Activated naive CD4-positive, alpha-beta T cell treated with Interleukin-2 at 50 U/mL for 16 hours (primary cell): Measurements from ENCODE around the gene HS6ST1.

Experiments used
- DNase-seq: peaks from one replicate; pipeline ENCODE4 v3.0.0-alpha.2; 2020

Gene HS6ST1

DNA sequence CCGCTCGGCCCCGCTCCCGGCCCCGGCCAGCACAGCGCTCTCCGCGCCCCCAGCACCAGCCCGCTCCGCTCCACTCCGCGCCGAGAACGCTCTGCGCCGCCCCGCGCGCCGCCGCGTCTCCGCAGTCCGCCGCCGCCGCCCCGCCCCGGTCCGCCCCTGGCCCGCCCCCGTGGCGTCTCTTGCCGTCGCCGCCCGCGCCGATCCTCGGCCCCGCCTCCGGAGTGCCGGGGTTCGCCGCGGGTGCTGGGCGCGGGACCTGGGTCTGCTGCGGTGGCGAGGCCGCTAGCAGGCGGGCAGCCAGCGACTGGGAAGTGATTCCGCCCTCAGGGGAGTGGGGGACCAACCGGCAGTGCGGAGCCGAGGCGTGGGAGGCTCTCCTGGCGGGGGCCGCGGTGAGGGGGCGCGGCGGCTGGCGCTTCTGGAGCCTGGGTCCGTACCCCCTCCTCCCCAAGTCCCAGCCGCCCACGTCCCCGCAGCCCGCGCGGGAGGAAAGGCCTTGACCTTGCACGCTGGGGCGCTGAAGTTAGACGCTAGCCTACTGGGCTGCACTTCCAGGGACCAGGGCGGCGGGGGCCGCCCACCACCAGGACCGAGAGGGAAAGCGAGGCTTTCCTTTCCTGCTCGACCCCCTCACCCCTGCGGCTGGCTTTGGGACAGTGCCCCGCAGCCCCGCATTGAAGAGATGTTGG is at the start of gene HS6ST1:
Gene HS6ST1 (minus strand): TSS at position 93 of the 689 bp plus-strand sequence. CDS start 305 bp downstream, outside the sequence.
- peak; percentile 91 for DNase-seq

- DNase-seq: no peak
Observed at GRCh38 chr2:128367601-128368359, 49.1 kb upstream of the HS6ST1 start.

- DNase-seq: no peak
Observed at GRCh38 chr2:128366713-128367511, 48.2 kb upstream of the HS6ST1 start.

- no peak for DNase-seq
Observed at GRCh38 chr2:128365217-128365905, 46.7 kb upstream of the HS6ST1 start.

DNA sequence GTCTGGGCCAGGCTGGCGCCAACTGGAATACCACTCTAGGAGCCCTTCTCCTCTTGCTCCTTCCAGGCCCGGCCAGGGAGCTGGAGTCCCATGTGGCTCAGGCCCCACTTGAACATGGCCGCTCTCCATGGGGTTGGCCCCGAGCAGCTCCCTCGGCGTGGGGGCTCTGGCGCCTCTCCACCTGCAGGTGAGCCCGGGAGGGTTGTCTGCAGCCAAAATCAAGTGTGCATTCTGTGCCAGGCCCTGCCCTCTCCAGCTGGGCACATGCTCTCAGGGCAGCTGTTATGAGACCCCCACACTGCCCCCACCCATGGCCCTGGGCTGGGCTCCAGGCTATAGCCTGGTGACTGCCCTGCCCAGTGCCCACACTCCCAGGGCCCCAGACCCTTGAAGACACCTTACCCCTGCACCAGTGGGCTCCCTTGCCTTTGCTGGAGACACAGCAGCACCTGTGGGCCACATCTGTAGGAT is 45.8 kb upstream of the HS6ST1 start:
- no peak for DNase-seq

GRCh38 chr2:128363934-128364361 is 45.3 kb upstream of the HS6ST1 start:
- no peak for DNase-seq

- no peak for DNase-seq
Observed at GRCh38 chr2:128362889-128363228, 44.2 kb upstream of the HS6ST1 start.

- DNase-seq: no peak
Observed at GRCh38 chr2:128362176-128362888, 43.7 kb upstream of the HS6ST1 start.

- DNase-seq: no peak
Observed at GRCh38 chr2:128361376-128362131, 42.9 kb upstream of the HS6ST1 start.

- DNase-seq: no peak
Observed at GRCh38 chr2:128360711-128361110, 42.0 kb upstream of the HS6ST1 start.

- no peak for DNase-seq
Observed at GRCh38 chr2:128359841-128360240, 41.2 kb upstream of the HS6ST1 start.

- DNase-seq: no peak
Observed at GRCh38 chr2:128358941-128359731, 40.5 kb upstream of the HS6ST1 start.

GRCh38 chr2:128357506-128358370 is 39.1 kb upstream of the HS6ST1 start:
- DNase-seq: no peak

DNA sequence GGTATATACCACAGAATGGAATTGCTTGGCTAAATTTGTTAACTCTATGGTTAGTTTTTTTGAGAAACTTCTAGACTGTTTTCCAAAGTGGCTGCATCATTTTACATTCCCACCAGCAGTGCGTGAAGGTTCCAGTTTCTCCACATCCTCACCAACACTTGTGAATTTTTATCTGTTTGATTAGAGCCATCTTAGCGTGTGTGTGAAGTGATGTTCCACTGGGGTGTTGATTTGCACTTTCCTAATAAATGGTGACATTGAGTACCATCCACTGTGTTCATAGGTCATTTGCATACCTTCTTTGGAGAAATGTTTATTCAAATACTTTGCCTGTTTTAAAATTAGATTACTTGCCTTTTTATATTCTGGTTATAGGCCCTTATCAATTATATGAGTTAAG is 37.5 kb upstream of the HS6ST1 start:
- no peak for DNase-seq

- DNase-seq: no peak
Observed at GRCh38 chr2:128354726-128355470, 36.2 kb upstream of the HS6ST1 start.

DNA sequence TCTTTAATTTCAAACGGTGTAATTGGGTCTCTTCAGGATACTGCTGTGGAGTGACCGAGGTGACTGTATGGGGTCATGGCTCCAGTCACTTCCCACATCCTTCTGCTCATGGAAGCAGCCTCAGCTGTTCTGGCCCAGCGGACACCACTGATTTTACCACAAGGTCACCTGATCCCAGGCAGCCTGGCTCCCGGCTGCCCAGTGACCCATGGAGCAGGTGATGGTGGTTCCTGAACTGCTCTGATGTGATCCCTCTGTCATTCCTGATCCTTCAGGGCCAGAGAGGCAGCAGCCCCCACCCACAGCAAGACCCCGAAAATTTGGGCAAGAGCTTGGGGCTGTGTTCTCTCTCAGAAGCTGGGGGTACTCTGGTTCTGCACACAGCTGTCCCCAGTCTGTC is 35.5 kb upstream of the HS6ST1 start:
- DNase-seq: no peak

GRCh38 chr2:128350736-128351135 is 32.1 kb upstream of the HS6ST1 start:
- DNase-seq: no peak

GRCh38 chr2:128348701-128349100 is 30.0 kb upstream of the HS6ST1 start:
- no peak for DNase-seq
